ENCODE measurements around the gene GALK2.

Gene GALK2

DNA sequence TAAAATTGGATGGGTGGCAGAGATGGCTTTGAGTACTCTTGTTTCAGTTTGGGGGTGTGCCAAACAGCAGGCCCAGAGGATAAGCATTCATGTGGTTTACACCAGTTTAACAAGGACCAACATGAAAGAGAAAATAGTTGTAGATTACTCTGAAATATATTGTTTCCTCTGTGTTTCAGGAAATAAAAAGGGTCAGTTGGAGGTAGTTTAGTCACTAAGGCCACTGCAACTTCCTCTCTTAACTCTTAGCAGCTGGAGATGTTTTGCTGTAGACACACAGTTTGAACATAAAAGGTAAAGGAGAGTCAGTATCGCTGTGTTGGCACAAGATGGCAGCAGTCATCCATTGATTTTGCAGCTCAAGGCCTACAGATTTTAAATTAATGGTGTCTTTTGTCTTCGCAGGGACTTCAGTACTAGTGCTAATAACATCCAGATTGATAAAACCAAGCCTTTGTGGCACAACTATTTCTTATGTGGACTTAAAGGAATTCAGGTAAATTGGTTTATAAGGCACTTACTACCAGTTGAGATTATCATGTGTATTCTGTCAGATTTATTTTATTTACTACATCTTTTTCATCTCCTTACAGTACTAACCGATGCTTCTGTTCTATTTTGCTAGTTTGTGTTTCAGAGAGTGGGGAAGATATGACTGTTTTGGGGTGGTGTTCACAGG is 65.5 kb downstream of the GALK2 start:
- TF ChIP-seq, protein P1, sequence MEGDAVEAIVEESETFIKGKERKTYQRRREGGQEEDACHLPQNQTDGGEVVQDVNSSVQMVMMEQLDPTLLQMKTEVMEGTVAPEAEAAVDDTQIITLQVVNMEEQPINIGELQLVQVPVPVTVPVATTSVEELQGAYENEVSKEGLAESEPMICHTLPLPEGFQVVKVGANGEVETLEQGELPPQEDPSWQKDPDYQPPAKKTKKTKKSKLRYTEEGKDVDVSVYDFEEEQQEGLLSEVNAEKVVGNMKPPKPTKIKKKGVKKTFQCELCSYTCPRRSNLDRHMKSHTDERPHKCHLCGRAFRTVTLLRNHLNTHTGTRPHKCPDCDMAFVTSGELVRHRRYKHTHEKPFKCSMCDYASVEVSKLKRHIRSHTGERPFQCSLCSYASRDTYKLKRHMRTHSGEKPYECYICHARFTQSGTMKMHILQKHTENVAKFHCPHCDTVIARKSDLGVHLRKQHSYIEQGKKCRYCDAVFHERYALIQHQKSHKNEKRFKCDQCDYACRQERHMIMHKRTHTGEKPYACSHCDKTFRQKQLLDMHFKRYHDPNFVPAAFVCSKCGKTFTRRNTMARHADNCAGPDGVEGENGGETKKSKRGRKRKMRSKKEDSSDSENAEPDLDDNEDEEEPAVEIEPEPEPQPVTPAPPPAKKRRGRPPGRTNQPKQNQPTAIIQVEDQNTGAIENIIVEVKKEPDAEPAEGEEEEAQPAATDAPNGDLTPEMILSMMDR (IDR thresholded peaks at IDR 0.05; ENCODE audit: low read length, missing control alignments) = peak; percentile 87
- DNase-seq (ENCODE audit: low read depth) = peak; percentile 93
- H3K4me3 ChIP-seq (replicated peaks; ENCODE audit: low read depth, low read length) = no peak overlapping the region

DNA sequence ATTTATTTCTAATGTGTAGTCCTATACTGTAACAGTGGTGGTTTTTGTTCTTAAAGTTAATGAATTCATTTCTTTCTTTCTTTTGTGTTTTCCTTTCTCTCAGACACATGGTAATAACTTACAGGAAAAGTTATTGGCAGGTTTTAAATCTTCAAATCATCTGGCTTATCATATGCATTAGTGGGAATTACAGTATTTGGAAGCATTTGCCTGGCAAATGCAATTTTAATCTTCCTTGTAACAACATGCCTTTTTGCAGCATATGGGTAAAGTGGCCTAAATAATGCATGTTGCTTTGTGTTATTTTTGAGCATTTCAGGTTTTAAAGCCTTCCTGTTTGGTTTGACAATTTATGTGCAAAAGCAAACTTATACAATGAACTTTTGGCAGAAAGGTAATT is 66.8 kb downstream of the GALK2 start:
- no peak overlapping the region for H3K4me3 ChIP-seq (replicated peaks; ENCODE audit: low read depth, low read length)
- TF ChIP-seq, protein P1 (IDR thresholded peaks at IDR 0.05; ENCODE audit: low read length, missing control alignments) = no peak
- no peak for DNase-seq (ENCODE audit: low read depth)

DNA sequence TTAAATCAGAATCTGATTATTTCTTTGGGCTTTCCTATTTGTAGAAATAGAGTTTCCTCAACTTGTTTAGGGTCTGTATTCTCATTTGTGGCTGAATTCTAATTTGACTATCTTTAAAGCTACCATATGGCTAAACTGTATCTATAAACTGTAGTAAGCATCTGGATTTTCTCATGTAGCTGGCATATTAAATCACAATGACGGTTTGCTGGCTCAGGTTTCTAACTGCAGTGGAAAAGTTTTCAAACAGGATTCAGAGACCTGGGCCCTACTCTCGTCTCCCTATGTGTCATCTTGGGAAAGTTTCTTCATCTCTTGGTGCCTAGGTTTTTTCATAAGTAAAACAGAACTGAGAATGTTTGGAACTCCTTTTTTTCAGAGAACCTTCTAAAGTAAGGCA is 68.3 kb downstream of the GALK2 start:
- peak; percentile 90 for DNase-seq (ENCODE audit: low read depth)
- TF ChIP-seq, protein P1 (IDR thresholded peaks at IDR 0.05; ENCODE audit: low read length, missing control alignments) = no peak
- no peak overlapping the region for H3K4me3 ChIP-seq (replicated peaks; ENCODE audit: low read depth, low read length)

DNA sequence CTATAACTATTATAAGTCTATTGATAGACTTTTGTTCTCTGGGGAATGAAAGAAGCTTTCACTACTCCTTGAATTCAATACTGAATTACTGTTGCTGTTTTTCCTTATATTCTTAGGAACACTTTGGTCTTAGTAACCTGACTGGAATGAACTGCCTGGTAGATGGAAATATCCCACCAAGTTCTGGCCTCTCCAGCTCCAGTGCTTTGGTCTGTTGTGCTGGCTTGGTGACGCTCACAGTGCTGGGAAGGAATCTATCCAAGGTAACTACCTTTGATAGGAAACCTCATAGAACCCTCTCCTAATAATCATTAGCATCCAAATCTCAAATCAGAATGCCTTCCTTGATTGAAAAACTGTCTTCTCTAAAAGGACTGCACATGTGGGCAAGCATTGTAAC is 69.1 kb downstream of the GALK2 start:
- no peak overlapping the region for H3K4me3 ChIP-seq (replicated peaks; ENCODE audit: low read depth, low read length)
- DNase-seq (ENCODE audit: low read depth) = no peak
- TF ChIP-seq, protein P1 (IDR thresholded peaks at IDR 0.05; ENCODE audit: low read length, missing control alignments) = no peak

DNA sequence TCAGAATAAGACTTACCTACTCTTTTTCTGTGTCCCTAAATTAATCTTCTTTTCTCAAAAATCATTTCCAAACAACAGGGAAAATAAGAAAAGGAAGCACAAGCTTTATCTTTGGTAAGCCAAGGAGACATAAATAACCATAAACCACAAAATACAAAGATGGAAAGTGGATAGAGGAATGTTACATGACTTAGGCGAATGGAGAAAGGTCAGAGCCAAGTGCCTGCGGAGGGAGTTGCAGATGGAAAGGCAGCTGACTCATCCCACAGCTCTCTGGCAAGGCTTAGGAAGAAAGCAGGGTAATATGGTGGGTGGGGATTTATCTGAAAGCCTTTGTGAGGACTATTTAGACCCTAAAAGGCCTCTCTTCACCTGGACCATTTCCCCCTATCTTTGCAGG is 72.8 kb downstream of the GALK2 start:
- TF ChIP-seq, protein P1 (IDR thresholded peaks at IDR 0.05; ENCODE audit: low read length, missing control alignments) = no peak
- DNase-seq (ENCODE audit: low read depth) = peak; percentile 86
- no peak overlapping the region for H3K4me3 ChIP-seq (replicated peaks; ENCODE audit: low read depth, low read length)

DNA sequence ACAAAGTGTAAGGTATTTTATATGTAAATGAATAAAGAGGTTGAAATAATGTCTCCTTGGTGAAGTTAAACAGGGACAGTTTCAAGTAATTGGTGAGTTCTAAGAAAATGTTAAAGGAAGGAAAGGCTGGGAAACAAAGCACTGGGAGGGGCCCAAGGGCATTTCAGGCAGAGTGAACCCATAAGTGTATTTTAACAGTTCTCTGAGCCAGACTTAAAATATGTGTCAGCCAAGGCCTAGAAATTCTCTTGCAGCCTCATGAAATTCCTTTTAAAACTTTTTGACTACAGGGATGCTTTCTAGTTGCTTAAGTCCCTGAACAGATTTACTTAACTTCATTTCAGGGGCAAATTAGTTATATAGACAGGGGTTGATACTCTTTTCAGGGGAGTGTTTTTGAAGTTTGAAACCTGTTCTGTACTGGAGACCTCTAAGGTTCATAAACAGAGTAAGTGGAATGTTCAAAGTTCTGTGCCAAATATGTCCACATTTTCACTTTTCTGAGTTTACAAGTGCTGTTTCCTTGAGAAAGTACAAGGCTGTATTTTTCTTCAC is 77.6 kb downstream of the GALK2 start:
- no peak for DNase-seq (ENCODE audit: low read depth)
- TF ChIP-seq, protein P1 (IDR thresholded peaks at IDR 0.05; ENCODE audit: low read length, missing control alignments) = no peak
- H3K4me3 ChIP-seq (replicated peaks; ENCODE audit: low read depth, low read length) = no peak overlapping the region

DNA sequence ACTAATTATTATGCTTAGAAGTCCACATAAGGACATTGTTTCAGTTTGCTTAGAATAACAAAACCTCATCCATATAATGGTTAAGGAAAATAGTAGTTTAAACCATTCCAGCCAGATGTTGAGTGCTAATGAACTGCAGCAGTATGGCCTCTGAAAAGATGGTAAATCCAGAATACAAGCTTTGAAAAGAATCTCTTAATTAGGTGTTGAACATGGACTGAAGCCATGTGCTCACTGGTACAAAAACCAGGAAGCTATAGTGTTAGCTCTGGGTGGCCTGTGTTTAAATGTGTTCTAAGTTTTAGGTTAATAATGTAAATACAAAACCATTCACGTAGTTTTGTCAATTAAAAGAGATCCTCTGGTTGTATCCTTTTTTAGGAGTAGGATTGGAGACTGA is 78.2 kb downstream of the GALK2 start:
- TF ChIP-seq, protein P1 (IDR thresholded peaks at IDR 0.05; ENCODE audit: low read length, missing control alignments) = no peak
- DNase-seq (ENCODE audit: low read depth) = no peak
- H3K4me3 ChIP-seq (replicated peaks; ENCODE audit: low read depth, low read length) = no peak overlapping the region

Measured in fibroblast of pulmonary artery (primary cell).